A549 treated with AZD9567 at 1 μM for 4 hours (cell line): Measurements from ENCODE around the gene PRKN. TPM values are rescaled to one million over a fixed set of nuclear protein-coding genes. Genes with fewer than 3 reads are reported as not detected.

Experiments
- total RNA-seq: library from RNA; stranded (reverse); fragments of 200-300 nt; extraction: Qiagen RNA extraction; gene quantifications from 5 replicates; pipeline ENCODE4 v1.2.3, GENCODE V29; 2022; ENCODE audit not compliant: insufficient read depth

The PRKN gene
- 0.03 to 0.53 TPM (median 0.22 TPM) in 4 of 5 replicates, not detected in the other for total RNA-seq

GRCh38 chr6:162727322-162728182 is at the start of gene PRKN, which contains the start of gene PACRG:
Gene PRKN (minus strand): TSS chr6:162727766.
Gene PACRG (plus strand): TSS chr6:162727974.

Other genes with a start within 250 kb of the PRKN start
- 0.13 to 0.16 TPM in 2 of 5 replicates, not detected in the others for gene PACRG, start 208 bp upstream of the PRKN start, total RNA-seq